HepG2 (cell line): ENCODE data around the gene DDAH2. TPM values are rescaled to one million over a fixed set of nuclear protein-coding genes. Genes with fewer than 3 reads are reported as not detected.

ENCODE experiments used
- AHDC1 ChIP-seq: sonication (generic); formaldehyde crosslinking; IDR thresholded peaks from 2 replicates; pipeline ENCODE4 v1.5.1; 2020; ENCODE audit warnings: mild to moderate bottlenecking, missing genetic modification reagents, borderline replicate concordance
- ATF4 ChIP-seq, 2 experiments: fragments of 450-650 bp in 1 of 2; sonication (generic) in 1 of 2; formaldehyde crosslinking; IDR thresholded peaks; 2 replicates each; pipeline versions ENCODE4 v1.5.0 to v1.8.0; 2020 to 2022; ENCODE audit warnings: mild to moderate bottlenecking in 1 of 2, missing genetic modification reagents in 1 of 2
- BRF2 ChIP-seq: sonication (generic); formaldehyde crosslinking; IDR thresholded peaks from 2 replicates; pipeline ENCODE4 v1.8.1; 2022; ENCODE audit warnings: mild to moderate bottlenecking, missing genetic modification reagents
- HHEX ChIP-seq: IDR thresholded peaks from 2 replicates; pipeline ENCODE4 v1.6.1; 2016; ENCODE audit warnings: control low read depth
- KDM3A ChIP-seq: IDR thresholded peaks from 2 replicates; pipeline ENCODE4 v1.6.1; 2018; ENCODE audit warnings: low read depth, missing compliant biosample characterization
- MAF1 ChIP-seq: sonication (generic); formaldehyde crosslinking; IDR thresholded peaks from 2 replicates; pipeline ENCODE4 v1.5.0; 2020; ENCODE audit warnings: missing genetic modification reagents, borderline replicate concordance
- POLR2G ChIP-seq: fragments of 200-400 bp; formaldehyde crosslinking; IDR thresholded peaks from 2 replicates; pipeline ENCODE4 v1.6.1; 2018; ENCODE audit warnings: mild to moderate bottlenecking, low read depth, low read length, moderate library complexity
- PRDM4 ChIP-seq: sonication (generic); formaldehyde crosslinking; IDR thresholded peaks from 2 replicates; pipeline ENCODE4 v1.9.0; 2021; ENCODE audit warnings: missing genetic modification reagents, borderline replicate concordance
- RFX5 ChIP-seq: IDR thresholded peaks from 2 replicates; pipeline ENCODE4 v1.6.1; 2011; ENCODE audit warnings: low read depth, low read length, improper control_type of control experiment
- SMC3 ChIP-seq: IDR thresholded peaks from 2 replicates; pipeline ENCODE4 v1.6.1; 2011; ENCODE audit warnings: low read length, improper control_type of control experiment
- TSC22D2 ChIP-seq: sonication (generic); formaldehyde crosslinking; IDR thresholded peaks from 2 replicates; pipeline ENCODE4 v1.5.1; 2020; ENCODE audit warnings: missing genetic modification reagents, mild to moderate bottlenecking, borderline replicate concordance
- XBP1 ChIP-seq: sonication (generic); formaldehyde crosslinking; IDR thresholded peaks from 2 replicates; pipeline ENCODE4 v1.5.0; 2020; ENCODE audit warnings: missing genetic modification reagents
- ZNF224 ChIP-seq: sonication (generic); formaldehyde crosslinking; IDR thresholded peaks from 2 replicates; pipeline ENCODE4 v1.5.0; 2020; ENCODE audit warnings: mild to moderate bottlenecking, missing genetic modification reagents
- ZNF382 ChIP-seq: sonication (generic); formaldehyde crosslinking; IDR thresholded peaks from 2 replicates; pipeline ENCODE4 v1.5.0; 2020; ENCODE audit warnings: missing genetic modification reagents, mild to moderate bottlenecking, borderline replicate concordance
- ZNF430 ChIP-seq: sonication (generic); formaldehyde crosslinking; IDR thresholded peaks from 2 replicates; pipeline ENCODE4 v1.9.0; 2021; ENCODE audit warnings: mild to moderate bottlenecking, missing genetic modification reagents
- ZNF563 ChIP-seq: sonication (generic); formaldehyde crosslinking; IDR thresholded peaks from 2 replicates; pipeline ENCODE4 v1.8.0; 2022; ENCODE audit warnings: mild to moderate bottlenecking, moderate library complexity, missing genetic modification reagents
- ZNF577 ChIP-seq: sonication (generic); formaldehyde crosslinking; IDR thresholded peaks from 2 replicates; pipeline ENCODE4 v1.4.0; 2020; ENCODE audit warnings: mild to moderate bottlenecking, low read depth, missing genetic modification reagents, borderline replicate concordance
- ZNF670 ChIP-seq: sonication (generic); formaldehyde crosslinking; IDR thresholded peaks from 2 replicates; pipeline ENCODE4 v1.8.0; 2022; ENCODE audit warnings: mild to moderate bottlenecking, missing genetic modification reagents, borderline replicate concordance
- polyA plus RNA-seq, 8 experiments: library from polyadenylated mRNA; depleted of rRNA in 3 of 8; stranded (reverse) in 7 of 8; unstranded in 1 of 8; fragments of >200 nt; fragmentation: Illumina TruSeq in 4 of 8; extraction: Trizol in 4 of 8; gene quantifications; 2 replicates each; pipeline versions ENCODE4 v1.2.1 to v1.2.3, GENCODE V29; 2011 to 2016; ENCODE audit warnings: low read depth in 4 of 8, missing spikeins in 1 of 8, mixed read lengths in 1 of 8; ENCODE audit not compliant: insufficient read depth in 1 of 8
- total RNA-seq, 5 experiments: library from RNA; depleted of rRNA; stranded (reverse); fragments of >200 nt; fragmentation: Illumina TruSeq; extraction: Trizol; gene quantifications; 2 replicates each; pipeline ENCODE4 v1.2.3, GENCODE V29; 2016; ENCODE audit warnings: low read depth in 1 of 5

The DDAH2 gene
- total and polyA plus RNA-seq, 2 of the 13 experiments (the other 11 are each of a cell fraction or from before 2014, with no cell fraction given): 16.4 to 21.1 TPM

- TF ChIP-seq ZNF382 (CRISPR knock-in tag) (no peak), AHDC1 (CRISPR knock-in tag) (peak; percentile 34; the same call in 1 of the 2 replicates), ZNF430 (CRISPR knock-in tag) (peak; percentile 8; the same call in 1 of the 2 replicates), ZNF563 (CRISPR knock-in tag) (no peak), POLR2G (peak; percentile 97), XBP1 (CRISPR knock-in tag) (no peak), SMC3 (peak; percentile 37; the same call in 1 of the 2 replicates), ATF4 (CRISPR knock-in tag; IDR thresholded peaks at IDR 0.05) (peak in 1 of 2 experiments; percentile 73; a peak in 1 of 4 replicates), HHEX (peak; percentile 42; the same call in 1 of the 2 replicates), ZNF224 (no peak), RFX5 (no peak), PRDM4 (peak; percentile 56; the same call in 1 of the 2 replicates), ZNF577 (no peak), BRF2 (CRISPR knock-in tag) (no peak), MAF1 (CRISPR knock-in tag) (0 out of 2 replicates have a peak, but pooled peaks have one; percentile 18), ZNF670 (CRISPR knock-in tag) (peak; percentile 94), KDM3A (CRISPR knock-in tag) (peak; percentile 67; the same call in 1 of the 2 replicates), TSC22D2 (CRISPR knock-in tag) (peak; percentile 43; the same call in 1 of the 2 replicates)
Observed at GRCh38 chr6:31702819-31703716, 26.0 kb downstream of the DDAH2 start, which contains the start of gene ABHD16A (continued).
